KMS-11 (cell line): ENCODE measurements around the gene MOV10L1.

Experiments used
- H2AFZ ChIP-seq: fragments of 200-600 bp; sonication (generic); 2 replicates; pipeline ENCODE4 v1.6.1; 2016; ENCODE audit warnings: antibody characterized with exemption, mixed run types, low read depth
- H3K27ac ChIP-seq: fragments of 200-600 bp; sonication (generic); 2 replicates; pipeline ENCODE4 v1.6.1; 2016; ENCODE audit warnings: mild to moderate bottlenecking, mixed run types
- H3K27me3 ChIP-seq: fragments of 200-600 bp; sonication (generic); 2 replicates; pipeline ENCODE4 v1.6.1; 2017; ENCODE audit warnings: mild to moderate bottlenecking, low read depth, mixed run types, moderate library complexity; ENCODE audit not compliant: insufficient read depth
- H3K36me3 ChIP-seq: fragments of 200-600 bp; sonication (generic); 2 replicates; pipeline ENCODE4 v1.6.1; 2017; ENCODE audit warnings: mild to moderate bottlenecking, mixed run types; ENCODE audit not compliant: insufficient read depth
- H3K4me1 ChIP-seq: fragments of 200-600 bp; sonication (generic); 2 replicates; pipeline ENCODE4 v1.6.1; 2016; ENCODE audit warnings: mild to moderate bottlenecking, low read depth, mixed run types; ENCODE audit not compliant: poor library complexity, severe bottlenecking
- H3K4me2 ChIP-seq: fragments of 200-600 bp; sonication (generic); 2 replicates; pipeline ENCODE4 v1.7.0; 2016; ENCODE audit warnings: mild to moderate bottlenecking, mixed run types
- H3K4me3 ChIP-seq: fragments of 200-600 bp; sonication (generic); IDR thresholded peaks from 2 replicates; pipeline ENCODE4 v1.6.1; 2017; ENCODE audit warnings: low read depth, low read length, mixed read lengths; ENCODE audit not compliant: insufficient read depth
- H3K79me2 ChIP-seq: fragments of 200-600 bp; sonication (generic); 2 replicates; pipeline ENCODE4 v1.6.1; 2016; ENCODE audit warnings: low read depth, mixed run types; ENCODE audit not compliant: insufficient read depth
- H3K9ac ChIP-seq: fragments of 200-600 bp; sonication (generic); 2 replicates; pipeline ENCODE4 v1.6.1; 2016; ENCODE audit warnings: mild to moderate bottlenecking, mixed run types
- H4K20me1 ChIP-seq: fragments of 200-600 bp; sonication (generic); 2 replicates; pipeline ENCODE4 v1.6.1; 2016; ENCODE audit warnings: mild to moderate bottlenecking, mixed run types; ENCODE audit not compliant: insufficient read depth
- CTCF ChIP-seq: fragments of 200-600 bp; sonication (generic); conservative IDR thresholded peaks from 2 replicates; pipeline ENCODE4 v1.6.1; 2017; ENCODE audit warnings: low read depth, mild to moderate bottlenecking, antibody characterized with exemption, low read length, moderate library complexity, mixed read lengths

Gene MOV10L1

GRCh38 chr22:50186761-50187523 is 97.1 kb downstream of the MOV10L1 start:
- peaks cover 31% of the 10 kb centered on the region for H3K79me2 ChIP-seq
- H4K20me1 ChIP-seq: no peaks in the 10 kb centered on the region
- peak overlapping the region; percentile 76 for H3K9ac ChIP-seq
- H3K27ac ChIP-seq: peak overlapping the region; percentile 59
- TF ChIP-seq CTCF: no peak
- H3K36me3 ChIP-seq: no peaks in the 10 kb centered on the region
- H3K4me3 ChIP-seq: no peak overlapping the region
- no peaks in the 10 kb centered on the region for H3K27me3 ChIP-seq
- peaks cover 36% of the 10 kb centered on the region for H3K4me1 ChIP-seq
- peak overlapping the region; percentile 63 for H3K4me2 ChIP-seq
- no peak overlapping the region for H2AFZ ChIP-seq

DNA sequence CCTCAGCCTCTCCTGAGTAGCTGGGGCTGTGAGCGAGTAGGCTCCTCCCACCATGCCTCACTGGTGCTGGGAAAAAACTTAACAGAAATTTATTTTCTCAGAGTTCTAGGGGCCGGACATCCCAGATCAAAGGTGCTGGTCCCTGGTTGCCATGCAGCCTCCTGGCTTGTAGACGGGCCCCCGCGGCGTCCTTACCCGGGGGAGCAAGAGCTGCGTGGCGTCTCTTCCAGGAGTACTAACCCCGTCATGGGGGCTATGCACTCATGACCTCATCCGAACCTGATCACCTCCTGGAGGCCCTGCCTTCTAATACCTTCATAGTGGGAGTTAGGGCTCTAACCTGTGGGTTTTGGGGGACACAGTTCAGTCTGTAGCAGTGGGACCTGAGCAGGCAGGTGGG is 98.5 kb downstream of the MOV10L1 start:
- Histone ChIP-seq H4K20me1 (no peaks in the 10 kb centered on the region), H3K9ac (no peak overlapping the region), H2AFZ (no peak overlapping the region), H3K27ac (peak overlapping the region; percentile 95; the same call in 1 of the 2 replicates), H3K4me1 (peaks cover 42% of the 10 kb centered on the region), H3K27me3 (no peaks in the 10 kb centered on the region), H3K79me2 (peaks cover 36% of the 10 kb centered on the region), H3K4me3 (no peak overlapping the region), H3K36me3 (no peaks in the 10 kb centered on the region), H3K4me2 (peak overlapping the region; percentile 91; the same call in 1 of the 2 replicates)
- TF ChIP-seq CTCF: no peak

GRCh38 chr22:50189184-50189848 is 99.5 kb downstream of the MOV10L1 start:
- H4K20me1 ChIP-seq: no peaks in the 10 kb centered on the region
- H2AFZ ChIP-seq: no peak overlapping the region
- H3K79me2 ChIP-seq: peaks cover 36% of the 10 kb centered on the region
- H3K27ac ChIP-seq: peak overlapping the region; percentile 95
- peak overlapping the region; percentile 93; the same call in 1 of the 2 replicates for H3K9ac ChIP-seq
- no peak for TF ChIP-seq CTCF
- peak overlapping the region; percentile 91 for H3K4me2 ChIP-seq
- peaks cover 42% of the 10 kb centered on the region for H3K4me1 ChIP-seq
- H3K4me3 ChIP-seq: no peak overlapping the region
- no peaks in the 10 kb centered on the region for H3K27me3 ChIP-seq
- no peaks in the 10 kb centered on the region for H3K36me3 ChIP-seq

- H3K27ac ChIP-seq: peak overlapping the region; percentile 95
- peak overlapping the region; percentile 91; the same call in 1 of the 2 replicates for H3K4me2 ChIP-seq
- H3K79me2 ChIP-seq: peaks cover 36% of the 10 kb centered on the region
- no peaks in the 10 kb centered on the region for H4K20me1 ChIP-seq
- no peaks in the 10 kb centered on the region for H3K36me3 ChIP-seq
- H3K9ac ChIP-seq: peak overlapping the region; percentile 93
- no peak overlapping the region for H3K4me3 ChIP-seq
- peaks cover 42% of the 10 kb centered on the region for H3K4me1 ChIP-seq
- no peaks in the 10 kb centered on the region for H3K27me3 ChIP-seq
- no peak overlapping the region for H2AFZ ChIP-seq
- no peak for TF ChIP-seq CTCF
Measured at GRCh38 chr22:50189849-50190181, 100.0 kb downstream of the MOV10L1 start.
